Measurements from ENCODE around the gene MS4A1. TPM values are rescaled to one million over a fixed set of nuclear protein-coding genes. Genes with fewer than 3 reads are reported as not detected.

Gene MS4A1
- total RNA-seq, 1 experiment from 2014 or later, result 0.17 TPM

DNA sequence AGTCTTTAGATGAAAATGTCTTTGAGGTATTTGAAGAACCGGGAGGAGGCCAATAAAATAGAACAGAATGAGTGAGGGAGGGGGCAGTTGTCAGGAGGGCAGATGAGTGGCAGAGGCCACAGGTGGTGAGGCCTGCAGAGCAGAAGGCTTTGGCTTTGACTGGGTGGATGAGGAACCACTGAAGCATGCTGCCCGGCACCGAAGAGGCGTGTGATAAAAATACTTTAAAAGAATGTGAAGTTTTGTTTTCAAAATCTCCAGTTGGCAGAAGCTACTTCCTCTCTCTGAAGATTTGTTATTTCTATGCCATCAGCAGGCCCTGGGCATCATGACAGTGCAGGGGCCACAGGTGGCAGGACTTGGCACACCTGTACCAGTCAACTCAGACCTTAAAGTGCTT, 43.2 kb downstream of the MS4A1 start:
- Mint-ChIP-seq H3K36me3 (no peaks in the 10 kb centered on the region), H3K9me3 (peaks cover 5% of the 10 kb centered on the region; the same call in 1 of the 2 replicates), H3K4me1 (peaks cover 70% of the 10 kb centered on the region), H3K27me3 (ENCODE audit: low read depth) (no peaks in the 10 kb centered on the region), H3K4me3 (no peak overlapping the region), H3K27ac (peak overlapping the region; percentile 63)
- ChIA-PET CTCF (interaction anchor here (2.1 kb wide), 1 partner anchor 136 kb away, joined by 5 read pairs; no protein-coding TSS in a partner anchor), POLR2A (no interaction called here)
- DNase-seq (ENCODE audit: low spot score) (no peak), ATAC-seq (peak; percentile 18; the same call in 1 of the 2 replicates)
- TF ChIP-seq ZNF219 (CRISPR knock-in tag; IDR thresholded peaks at IDR 0.05; ENCODE audit: borderline replicate concordance) (no peak), NR3C1 (CRISPR knock-in tag; conservative IDR thresholded peaks at IDR 0.05; ENCODE audit: low read depth) (no peak), RELA (CRISPR knock-in tag; IDR thresholded peaks at IDR 0.05; ENCODE audit: borderline replicate concordance) (no peak), FOXK1 (CRISPR knock-in tag; IDR thresholded peaks at IDR 0.05) (no peak), RORB (CRISPR knock-in tag; IDR thresholded peaks at IDR 0.05) (no peak), IRF2 (CRISPR knock-in tag; IDR thresholded peaks at IDR 0.05; ENCODE audit: borderline replicate concordance, low read depth) (no peak), NFE2L1 (CRISPR knock-in tag; IDR thresholded peaks at IDR 0.05) (no peak), TEAD4 (CRISPR knock-in tag; IDR thresholded peaks at IDR 0.05) (no peak), CREB1 (CRISPR knock-in tag; IDR thresholded peaks at IDR 0.05) (no peak), GRHL2 (CRISPR knock-in tag; IDR thresholded peaks at IDR 0.05; ENCODE audit: insufficient replicate concordance, severe bottlenecking) (no peak)
- TF ChIP-seq, protein P1, sequence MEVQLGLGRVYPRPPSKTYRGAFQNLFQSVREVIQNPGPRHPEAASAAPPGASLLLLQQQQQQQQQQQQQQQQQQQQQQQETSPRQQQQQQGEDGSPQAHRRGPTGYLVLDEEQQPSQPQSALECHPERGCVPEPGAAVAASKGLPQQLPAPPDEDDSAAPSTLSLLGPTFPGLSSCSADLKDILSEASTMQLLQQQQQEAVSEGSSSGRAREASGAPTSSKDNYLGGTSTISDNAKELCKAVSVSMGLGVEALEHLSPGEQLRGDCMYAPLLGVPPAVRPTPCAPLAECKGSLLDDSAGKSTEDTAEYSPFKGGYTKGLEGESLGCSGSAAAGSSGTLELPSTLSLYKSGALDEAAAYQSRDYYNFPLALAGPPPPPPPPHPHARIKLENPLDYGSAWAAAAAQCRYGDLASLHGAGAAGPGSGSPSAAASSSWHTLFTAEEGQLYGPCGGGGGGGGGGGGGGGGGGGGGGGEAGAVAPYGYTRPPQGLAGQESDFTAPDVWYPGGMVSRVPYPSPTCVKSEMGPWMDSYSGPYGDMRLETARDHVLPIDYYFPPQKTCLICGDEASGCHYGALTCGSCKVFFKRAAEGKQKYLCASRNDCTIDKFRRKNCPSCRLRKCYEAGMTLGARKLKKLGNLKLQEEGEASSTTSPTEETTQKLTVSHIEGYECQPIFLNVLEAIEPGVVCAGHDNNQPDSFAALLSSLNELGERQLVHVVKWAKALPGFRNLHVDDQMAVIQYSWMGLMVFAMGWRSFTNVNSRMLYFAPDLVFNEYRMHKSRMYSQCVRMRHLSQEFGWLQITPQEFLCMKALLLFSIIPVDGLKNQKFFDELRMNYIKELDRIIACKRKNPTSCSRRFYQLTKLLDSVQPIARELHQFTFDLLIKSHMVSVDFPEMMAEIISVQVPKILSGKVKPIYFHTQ (CRISPR knock-in tag; IDR thresholded peaks at IDR 0.05), result no peak
- TF ChIP-seq, protein P2, sequence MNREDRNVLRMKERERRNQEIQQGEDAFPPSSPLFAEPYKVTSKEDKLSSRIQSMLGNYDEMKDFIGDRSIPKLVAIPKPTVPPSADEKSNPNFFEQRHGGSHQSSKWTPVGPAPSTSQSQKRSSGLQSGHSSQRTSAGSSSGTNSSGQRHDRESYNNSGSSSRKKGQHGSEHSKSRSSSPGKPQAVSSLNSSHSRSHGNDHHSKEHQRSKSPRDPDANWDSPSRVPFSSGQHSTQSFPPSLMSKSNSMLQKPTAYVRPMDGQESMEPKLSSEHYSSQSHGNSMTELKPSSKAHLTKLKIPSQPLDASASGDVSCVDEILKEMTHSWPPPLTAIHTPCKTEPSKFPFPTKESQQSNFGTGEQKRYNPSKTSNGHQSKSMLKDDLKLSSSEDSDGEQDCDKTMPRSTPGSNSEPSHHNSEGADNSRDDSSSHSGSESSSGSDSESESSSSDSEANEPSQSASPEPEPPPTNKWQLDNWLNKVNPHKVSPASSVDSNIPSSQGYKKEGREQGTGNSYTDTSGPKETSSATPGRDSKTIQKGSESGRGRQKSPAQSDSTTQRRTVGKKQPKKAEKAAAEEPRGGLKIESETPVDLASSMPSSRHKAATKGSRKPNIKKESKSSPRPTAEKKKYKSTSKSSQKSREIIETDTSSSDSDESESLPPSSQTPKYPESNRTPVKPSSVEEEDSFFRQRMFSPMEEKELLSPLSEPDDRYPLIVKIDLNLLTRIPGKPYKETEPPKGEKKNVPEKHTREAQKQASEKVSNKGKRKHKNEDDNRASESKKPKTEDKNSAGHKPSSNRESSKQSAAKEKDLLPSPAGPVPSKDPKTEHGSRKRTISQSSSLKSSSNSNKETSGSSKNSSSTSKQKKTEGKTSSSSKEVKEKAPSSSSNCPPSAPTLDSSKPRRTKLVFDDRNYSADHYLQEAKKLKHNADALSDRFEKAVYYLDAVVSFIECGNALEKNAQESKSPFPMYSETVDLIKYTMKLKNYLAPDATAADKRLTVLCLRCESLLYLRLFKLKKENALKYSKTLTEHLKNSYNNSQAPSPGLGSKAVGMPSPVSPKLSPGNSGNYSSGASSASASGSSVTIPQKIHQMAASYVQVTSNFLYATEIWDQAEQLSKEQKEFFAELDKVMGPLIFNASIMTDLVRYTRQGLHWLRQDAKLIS (CRISPR knock-in tag; IDR thresholded peaks at IDR 0.05; ENCODE audit: borderline replicate concordance), result no peak
- TF ChIP-seq, protein P3, sequence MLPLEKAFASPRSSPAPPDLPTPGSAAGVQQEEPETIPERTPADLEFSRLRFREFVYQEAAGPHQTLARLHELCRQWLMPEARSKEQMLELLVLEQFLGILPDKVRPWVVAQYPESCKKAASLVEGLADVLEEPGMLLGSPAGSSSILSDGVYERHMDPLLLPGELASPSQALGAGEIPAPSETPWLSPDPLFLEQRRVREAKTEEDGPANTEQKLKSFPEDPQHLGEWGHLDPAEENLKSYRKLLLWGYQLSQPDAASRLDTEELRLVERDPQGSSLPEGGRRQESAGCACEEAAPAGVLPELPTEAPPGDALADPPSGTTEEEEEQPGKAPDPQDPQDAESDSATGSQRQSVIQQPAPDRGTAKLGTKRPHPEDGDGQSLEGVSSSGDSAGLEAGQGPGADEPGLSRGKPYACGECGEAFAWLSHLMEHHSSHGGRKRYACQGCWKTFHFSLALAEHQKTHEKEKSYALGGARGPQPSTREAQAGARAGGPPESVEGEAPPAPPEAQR (CRISPR knock-in tag; IDR thresholded peaks at IDR 0.05), result no peak
- TF ChIP-seq, protein P4, sequence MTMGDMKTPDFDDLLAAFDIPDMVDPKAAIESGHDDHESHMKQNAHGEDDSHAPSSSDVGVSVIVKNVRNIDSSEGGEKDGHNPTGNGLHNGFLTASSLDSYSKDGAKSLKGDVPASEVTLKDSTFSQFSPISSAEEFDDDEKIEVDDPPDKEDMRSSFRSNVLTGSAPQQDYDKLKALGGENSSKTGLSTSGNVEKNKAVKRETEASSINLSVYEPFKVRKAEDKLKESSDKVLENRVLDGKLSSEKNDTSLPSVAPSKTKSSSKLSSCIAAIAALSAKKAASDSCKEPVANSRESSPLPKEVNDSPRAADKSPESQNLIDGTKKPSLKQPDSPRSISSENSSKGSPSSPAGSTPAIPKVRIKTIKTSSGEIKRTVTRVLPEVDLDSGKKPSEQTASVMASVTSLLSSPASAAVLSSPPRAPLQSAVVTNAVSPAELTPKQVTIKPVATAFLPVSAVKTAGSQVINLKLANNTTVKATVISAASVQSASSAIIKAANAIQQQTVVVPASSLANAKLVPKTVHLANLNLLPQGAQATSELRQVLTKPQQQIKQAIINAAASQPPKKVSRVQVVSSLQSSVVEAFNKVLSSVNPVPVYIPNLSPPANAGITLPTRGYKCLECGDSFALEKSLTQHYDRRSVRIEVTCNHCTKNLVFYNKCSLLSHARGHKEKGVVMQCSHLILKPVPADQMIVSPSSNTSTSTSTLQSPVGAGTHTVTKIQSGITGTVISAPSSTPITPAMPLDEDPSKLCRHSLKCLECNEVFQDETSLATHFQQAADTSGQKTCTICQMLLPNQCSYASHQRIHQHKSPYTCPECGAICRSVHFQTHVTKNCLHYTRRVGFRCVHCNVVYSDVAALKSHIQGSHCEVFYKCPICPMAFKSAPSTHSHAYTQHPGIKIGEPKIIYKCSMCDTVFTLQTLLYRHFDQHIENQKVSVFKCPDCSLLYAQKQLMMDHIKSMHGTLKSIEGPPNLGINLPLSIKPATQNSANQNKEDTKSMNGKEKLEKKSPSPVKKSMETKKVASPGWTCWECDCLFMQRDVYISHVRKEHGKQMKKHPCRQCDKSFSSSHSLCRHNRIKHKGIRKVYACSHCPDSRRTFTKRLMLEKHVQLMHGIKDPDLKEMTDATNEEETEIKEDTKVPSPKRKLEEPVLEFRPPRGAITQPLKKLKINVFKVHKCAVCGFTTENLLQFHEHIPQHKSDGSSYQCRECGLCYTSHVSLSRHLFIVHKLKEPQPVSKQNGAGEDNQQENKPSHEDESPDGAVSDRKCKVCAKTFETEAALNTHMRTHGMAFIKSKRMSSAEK (CRISPR knock-in tag; IDR thresholded peaks at IDR 0.05; ENCODE audit: borderline replicate concordance), result no peak
- TF ChIP-seq, protein P5, sequence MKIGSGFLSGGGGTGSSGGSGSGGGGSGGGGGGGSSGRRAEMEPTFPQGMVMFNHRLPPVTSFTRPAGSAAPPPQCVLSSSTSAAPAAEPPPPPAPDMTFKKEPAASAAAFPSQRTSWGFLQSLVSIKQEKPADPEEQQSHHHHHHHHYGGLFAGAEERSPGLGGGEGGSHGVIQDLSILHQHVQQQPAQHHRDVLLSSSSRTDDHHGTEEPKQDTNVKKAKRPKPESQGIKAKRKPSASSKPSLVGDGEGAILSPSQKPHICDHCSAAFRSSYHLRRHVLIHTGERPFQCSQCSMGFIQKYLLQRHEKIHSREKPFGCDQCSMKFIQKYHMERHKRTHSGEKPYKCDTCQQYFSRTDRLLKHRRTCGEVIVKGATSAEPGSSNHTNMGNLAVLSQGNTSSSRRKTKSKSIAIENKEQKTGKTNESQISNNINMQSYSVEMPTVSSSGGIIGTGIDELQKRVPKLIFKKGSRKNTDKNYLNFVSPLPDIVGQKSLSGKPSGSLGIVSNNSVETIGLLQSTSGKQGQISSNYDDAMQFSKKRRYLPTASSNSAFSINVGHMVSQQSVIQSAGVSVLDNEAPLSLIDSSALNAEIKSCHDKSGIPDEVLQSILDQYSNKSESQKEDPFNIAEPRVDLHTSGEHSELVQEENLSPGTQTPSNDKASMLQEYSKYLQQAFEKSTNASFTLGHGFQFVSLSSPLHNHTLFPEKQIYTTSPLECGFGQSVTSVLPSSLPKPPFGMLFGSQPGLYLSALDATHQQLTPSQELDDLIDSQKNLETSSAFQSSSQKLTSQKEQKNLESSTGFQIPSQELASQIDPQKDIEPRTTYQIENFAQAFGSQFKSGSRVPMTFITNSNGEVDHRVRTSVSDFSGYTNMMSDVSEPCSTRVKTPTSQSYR (CRISPR knock-in tag; IDR thresholded peaks at IDR 0.05), result no peak
